Stimulated activated CD4-positive, alpha-beta T cell treated with anti-CD3 and anti-CD28 coated beads, Interleukin-1b, Interleukin-23, amount 100 ng/mL, for 4 hours (primary cell): ENCODE data around the gene NUP107.

ENCODE experiments used
- DNase-seq, 2 donors: peaks; one replicate each; pipeline ENCODE4 v3.0.0-alpha.2; 2020; ENCODE audit warnings: low read depth in 2 of 2

The NUP107 gene

GRCh38 chr12:68773582-68773981, 86.8 kb downstream of the NUP107 start:
- DNase-seq = no peak

- DNase-seq = no peak
Observed at GRCh38 chr12:68775121-68775630, 88.4 kb downstream of the NUP107 start.

GRCh38 chr12:68776976-68777610, 90.3 kb downstream of the NUP107 start:
- DNase-seq = no peak

GRCh38 chr12:68779280-68779679, 92.5 kb downstream of the NUP107 start:
- DNase-seq = no peak

- no peak for DNase-seq
Observed at GRCh38 chr12:68780731-68781130, 94.0 kb downstream of the NUP107 start.

- DNase-seq = no peak
Observed at GRCh38 chr12:68781728-68782127, 95.0 kb downstream of the NUP107 start.

GRCh38 chr12:68784015-68784414, 97.2 kb downstream of the NUP107 start:
- no peak for DNase-seq

- DNase-seq = no peak
Observed at GRCh38 chr12:68785358-68785757, 98.6 kb downstream of the NUP107 start.

- no peak for DNase-seq
Observed at GRCh38 chr12:68785823-68786222, 99.0 kb downstream of the NUP107 start.

- DNase-seq = no peak
Observed at GRCh38 chr12:68786929-68787328, 100.2 kb downstream of the NUP107 start.

GRCh38 chr12:68788554-68789143, 101.9 kb downstream of the NUP107 start:
- no peak for DNase-seq

GRCh38 chr12:68789144-68789878, 102.5 kb downstream of the NUP107 start:
- no peak for DNase-seq

GRCh38 chr12:68790081-68790951, 103.5 kb downstream of the NUP107 start:
- no peak for DNase-seq

- no peak for DNase-seq
Observed at GRCh38 chr12:68790952-68791234, 104.1 kb downstream of the NUP107 start.

- no peak for DNase-seq
Observed at GRCh38 chr12:68791897-68792481, 105.2 kb downstream of the NUP107 start.

- DNase-seq = no peak
Observed at GRCh38 chr12:68792952-68793351, 106.2 kb downstream of the NUP107 start.

- no peak for DNase-seq
Observed at GRCh38 chr12:68793436-68793835, 106.7 kb downstream of the NUP107 start.

- no peak for DNase-seq
Observed at GRCh38 chr12:68793975-68794652, 107.3 kb downstream of the NUP107 start.

- DNase-seq = no peak
Observed at GRCh38 chr12:68794653-68795251, 108.0 kb downstream of the NUP107 start.
